Cardiac muscle cell (in vitro differentiated cells and primary cell): ENCODE data around the gene CALML5. TPM values are rescaled to one million over a fixed set of nuclear protein-coding genes. Genes with fewer than 3 reads are reported as not detected.
A peak's percentile ranks its signal among the peaks of the same experiment; 100 is the strongest.

Experiments used
- DNase-seq, 2 donors: peaks; one replicate each; pipeline versions ENCODE4 v3.0.0 to v3.0.0-alpha.2; 2010 to 2017; ENCODE audit warnings: low read depth in 1 of 2, low spot score in 1 of 2
- H3K27ac ChIP-seq: fragments of 200-600 bp; sonication (generic); 2 replicates; pipeline ENCODE4 v1.5.1; 2016
- H3K27me3 ChIP-seq: fragments of 200-600 bp; sonication (generic); 2 replicates; pipeline ENCODE4 v1.6.0; 2016; ENCODE audit warnings: control low read depth
- H3K36me3 ChIP-seq: fragments of 200-600 bp; sonication (generic); 2 replicates; pipeline ENCODE4 v1.5.1; 2016; ENCODE audit warnings: control low read depth
- H3K4me1 ChIP-seq: fragments of 200-600 bp; sonication (generic); 2 replicates; pipeline ENCODE4 v1.8.1; 2017; ENCODE audit warnings: low read depth, mild to moderate bottlenecking, mixed run types
- H3K4me3 ChIP-seq: fragments of 200-600 bp; sonication (generic); 2 replicates; pipeline ENCODE4 v1.5.1; 2016; ENCODE audit warnings: mild to moderate bottlenecking
- H3K9me3 ChIP-seq: fragments of 200-600 bp; sonication (generic); 2 replicates; pipeline ENCODE4 v1.5.1; 2017; ENCODE audit warnings: low read depth, mild to moderate bottlenecking, control low read depth
- CTCF ChIP-seq: IDR thresholded peaks from 2 replicates; pipeline ENCODE4 v1.5.1; 2012; ENCODE audit warnings: low read depth, mild to moderate bottlenecking, low read length
- polyA plus RNA-seq: library from polyadenylated mRNA; unstranded; fragments of >200 nt; fragmentation: Nextera tagmentation; extraction: Ambion mirVana; gene quantifications from 2 replicates; pipeline ENCODE4 v1.2.1, GENCODE V29; 2016
- total RNA-seq: library from RNA; depleted of rRNA; stranded (reverse); fragments of >200 nt; gene quantifications from 2 replicates; pipeline ENCODE4 v1.2.3, GENCODE V29; 2016

The CALML5 gene
- total and polyA plus RNA-seq, 2 experiments from 2014 or later, result not detected

- H3K4me1 ChIP-seq, result peaks cover 5% of the 10 kb centered on the region
- H3K36me3 ChIP-seq, result no peaks in the 10 kb centered on the region
- no peaks in the 10 kb centered on the region for H3K27me3 ChIP-seq
- no peak for TF ChIP-seq CTCF
- H3K9me3 ChIP-seq, result no peaks in the 10 kb centered on the region
- H3K4me3 ChIP-seq, result no peak overlapping the region
- DNase-seq, result no peak
- H3K27ac ChIP-seq, result no peak overlapping the region
These were observed 37.2 kb upstream of the CALML5 start for GRCh38 chr10:5536486-5537081.

- no peak for TF ChIP-seq CTCF
- H3K4me3 ChIP-seq, result no peak overlapping the region
- peak in 1 of 2 donors; percentile 92 for DNase-seq
- H3K4me1 ChIP-seq, result peaks cover 10% of the 10 kb centered on the region
- H3K27ac ChIP-seq, result no peak overlapping the region
- H3K36me3 ChIP-seq, result no peaks in the 10 kb centered on the region
- no peaks in the 10 kb centered on the region for H3K27me3 ChIP-seq
- no peaks in the 10 kb centered on the region for H3K9me3 ChIP-seq
These were observed 35.8 kb upstream of the CALML5 start for GRCh38 chr10:5534880-5535856.

GRCh38 chr10:5534051-5534821, 34.9 kb upstream of the CALML5 start:
- Histone ChIP-seq H3K27me3 (no peaks in the 10 kb centered on the region), H3K9me3 (no peaks in the 10 kb centered on the region), H3K27ac (no peak overlapping the region), H3K4me3 (no peak overlapping the region), H3K4me1 (peaks cover 19% of the 10 kb centered on the region), H3K36me3 (no peaks in the 10 kb centered on the region)
- no peak for TF ChIP-seq CTCF
- DNase-seq, result peak in 1 of 2 donors; percentile 72

DNA sequence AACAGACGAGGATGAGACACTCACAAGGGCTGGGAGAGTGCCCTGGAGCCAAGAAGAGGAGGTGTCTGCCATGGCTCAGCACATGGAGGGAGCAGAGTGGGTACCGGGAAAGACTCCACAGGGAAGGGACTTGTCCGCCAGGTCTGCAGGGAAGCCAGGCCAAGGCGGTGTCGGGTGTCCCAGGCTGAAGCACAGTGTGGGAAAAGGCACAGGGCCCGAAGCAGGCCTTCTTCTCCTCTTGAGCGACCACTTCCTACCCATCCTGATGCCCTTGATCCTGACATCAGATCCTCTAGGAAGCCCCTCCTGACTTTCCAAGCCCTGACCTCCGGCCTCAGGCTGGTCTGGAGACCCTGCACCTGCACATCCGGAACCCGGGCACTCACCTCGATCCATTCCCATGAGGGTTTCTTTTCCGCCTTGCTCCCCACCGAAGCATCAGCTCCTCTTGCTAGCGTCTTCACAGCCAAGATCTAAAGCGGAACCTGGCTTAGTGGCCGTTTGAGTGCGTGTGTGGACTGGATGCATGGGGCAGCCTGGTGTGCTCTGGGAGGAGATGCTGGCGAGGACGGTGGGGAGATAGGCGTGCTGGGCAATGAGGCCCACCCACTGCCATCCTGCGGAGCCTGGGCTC, 33.8 kb upstream of the CALML5 start:
- no peaks in the 10 kb centered on the region for H3K36me3 ChIP-seq
- peaks cover 15% of the 10 kb centered on the region for H3K4me1 ChIP-seq
- no peak overlapping the region for H3K4me3 ChIP-seq
- H3K9me3 ChIP-seq, result no peaks in the 10 kb centered on the region
- DNase-seq, result peak in 1 of 2 donors; percentile 17
- H3K27ac ChIP-seq, result no peak overlapping the region
- H3K27me3 ChIP-seq, result no peaks in the 10 kb centered on the region
- no peak for TF ChIP-seq CTCF

- Histone ChIP-seq H3K36me3 (no peaks in the 10 kb centered on the region), H3K9me3 (no peaks in the 10 kb centered on the region), H3K4me3 (no peak overlapping the region), H3K27me3 (no peaks in the 10 kb centered on the region), H3K27ac (no peak overlapping the region), H3K4me1 (peaks cover 15% of the 10 kb centered on the region)
- DNase-seq, result no peak
- no peak for TF ChIP-seq CTCF
These were observed 33.3 kb upstream of the CALML5 start for GRCh38 chr10:5532618-5533097.
